HepG2 (cell line): Measurements from ENCODE around the gene EIF4E. TPM values are rescaled to one million over a fixed set of nuclear protein-coding genes. Genes with fewer than 3 reads are reported as not detected.

ENCODE experiments used
- AHR ChIP-seq: IDR thresholded peaks from 2 replicates; pipeline ENCODE4 v1.6.1; 2018; ENCODE audit warnings: missing genetic modification reagents, missing compliant biosample characterization
- ARNTL ChIP-seq: sonication (generic); formaldehyde crosslinking; IDR thresholded peaks from 2 replicates; pipeline ENCODE4 v1.4.0; 2020; ENCODE audit warnings: mild to moderate bottlenecking, missing genetic modification reagents
- DNMT3B ChIP-seq: conservative IDR thresholded peaks from 2 replicates; pipeline ENCODE4 v1.6.1; 2016; ENCODE audit warnings: missing biosample characterization, control low read depth
- EHMT2 ChIP-seq: fragments of 200-600 bp; sonication (generic); IDR thresholded peaks from 2 replicates; pipeline ENCODE4 v1.7.0; 2017; ENCODE audit warnings: antibody characterized with exemption, low read depth, low read length, borderline replicate concordance
- ELF4 ChIP-seq: sonication (generic); formaldehyde crosslinking; IDR thresholded peaks from 2 replicates; pipeline ENCODE4 v1.5.0; 2020; ENCODE audit warnings: missing genetic modification reagents, mild to moderate bottlenecking, moderate library complexity, borderline replicate concordance
- HHEX ChIP-seq: IDR thresholded peaks from 2 replicates; pipeline ENCODE4 v1.6.1; 2016; ENCODE audit warnings: control low read depth
- HOXD1 ChIP-seq: sonication (generic); formaldehyde crosslinking; IDR thresholded peaks from 2 replicates; pipeline ENCODE4 v1.5.0; 2020; ENCODE audit warnings: missing genetic modification reagents
- KDM5A ChIP-seq: fragments of 200-600 bp; sonication (generic); IDR thresholded peaks from 2 replicates; pipeline ENCODE4 v1.7.0; 2018; ENCODE audit warnings: antibody characterized with exemption, mild to moderate bottlenecking, low read length, borderline replicate concordance
- PPARG ChIP-seq: conservative IDR thresholded peaks from 2 replicates; pipeline ENCODE4 v1.6.1; 2016; ENCODE audit warnings: missing biosample characterization, missing genetic modification reagents
- PTBP1 ChIP-seq: fragments of 200-400 bp; formaldehyde crosslinking; IDR thresholded peaks from 2 replicates; pipeline ENCODE4 v1.6.1; 2018; ENCODE audit warnings: low read length, low read depth; ENCODE audit not compliant: poor library complexity, severe bottlenecking
- RAD21 ChIP-seq: fragments of 450-650 bp; formaldehyde crosslinking; IDR thresholded peaks from 2 replicates; pipeline ENCODE4 v1.5.0; 2020; ENCODE audit warnings: mild to moderate bottlenecking
- RBAK ChIP-seq: sonication (generic); formaldehyde crosslinking; IDR thresholded peaks from 2 replicates; pipeline ENCODE4 v1.5.1; 2020; ENCODE audit warnings: mild to moderate bottlenecking, missing genetic modification reagents
- SAFB2 ChIP-seq: sonication (generic); formaldehyde crosslinking; IDR thresholded peaks from 2 replicates; pipeline ENCODE4 v1.5.1; 2020; ENCODE audit warnings: missing genetic modification reagents, low read depth, mild to moderate bottlenecking, borderline replicate concordance
- SMAD3 ChIP-seq: sonication (generic); formaldehyde crosslinking; IDR thresholded peaks from 2 replicates; pipeline ENCODE4 v1.4.0; 2020; ENCODE audit warnings: missing genetic modification reagents
- SOX5 ChIP-seq: IDR thresholded peaks from 2 replicates; pipeline ENCODE4 v1.6.1; 2016; ENCODE audit warnings: borderline replicate concordance
- SP5 ChIP-seq: IDR thresholded peaks from 2 replicates; pipeline ENCODE4 v1.6.1; 2016; ENCODE audit warnings: low read depth, borderline replicate concordance
- ZEB1 ChIP-seq: IDR thresholded peaks from 2 replicates; pipeline ENCODE4 v1.6.1; 2012; ENCODE audit warnings: mild to moderate bottlenecking, low read depth, inconsistent platforms; ENCODE audit not compliant: insufficient replicate concordance
- ZFYVE20 ChIP-seq: sonication (generic); formaldehyde crosslinking; IDR thresholded peaks from 2 replicates; pipeline ENCODE4 v1.8.0; 2023; ENCODE audit warnings: low read depth, mild to moderate bottlenecking, moderate library complexity, missing genetic modification reagents, borderline replicate concordance
- ZNF10 ChIP-seq: sonication (generic); formaldehyde crosslinking; IDR thresholded peaks from 2 replicates; pipeline ENCODE4 v1.4.0; 2020; ENCODE audit warnings: mild to moderate bottlenecking, low read depth, missing genetic modification reagents, borderline replicate concordance
- ZNF160 ChIP-seq: sonication (generic); formaldehyde crosslinking; IDR thresholded peaks from 2 replicates; pipeline ENCODE4 v1.8.0; 2022; ENCODE audit warnings: mild to moderate bottlenecking, inconsistent platforms, missing genetic modification reagents
- ZNF275 ChIP-seq: sonication (generic); formaldehyde crosslinking; IDR thresholded peaks from 2 replicates; pipeline ENCODE4 v1.8.0; 2022; ENCODE audit warnings: missing genetic modification reagents, mild to moderate bottlenecking, inconsistent platforms, borderline replicate concordance
- ZNF441 ChIP-seq: sonication (generic); formaldehyde crosslinking; IDR thresholded peaks from 2 replicates; pipeline ENCODE4 v1.7.0; 2021; ENCODE audit warnings: missing genetic modification reagents, borderline replicate concordance
- ZNF547 ChIP-seq: sonication (generic); formaldehyde crosslinking; IDR thresholded peaks from 2 replicates; pipeline ENCODE4 v1.5.1; 2020; ENCODE audit warnings: mild to moderate bottlenecking, missing genetic modification reagents
- ZNF724P ChIP-seq: sonication (generic); formaldehyde crosslinking; IDR thresholded peaks from 2 replicates; pipeline ENCODE4 v1.8.0; 2022; ENCODE audit warnings: missing genetic modification reagents, borderline replicate concordance
- ZNF775 ChIP-seq: sonication (generic); formaldehyde crosslinking; IDR thresholded peaks from 2 replicates; pipeline ENCODE4 v1.4.0; 2020; ENCODE audit warnings: missing genetic modification reagents, mild to moderate bottlenecking, moderate library complexity, borderline replicate concordance
- polyA plus RNA-seq, 8 experiments: library from polyadenylated mRNA; depleted of rRNA in 3 of 8; stranded (reverse) in 7 of 8; unstranded in 1 of 8; fragments of >200 nt; fragmentation: Illumina TruSeq in 4 of 8; extraction: Trizol in 4 of 8; gene quantifications; 2 replicates each; pipeline versions ENCODE4 v1.2.1 to v1.2.3, GENCODE V29; 2011 to 2016; ENCODE audit warnings: low read depth in 4 of 8, missing spikeins in 1 of 8, mixed read lengths in 1 of 8; ENCODE audit not compliant: insufficient read depth in 1 of 8
- total RNA-seq, 5 experiments: library from RNA; depleted of rRNA; stranded (reverse); fragments of >200 nt; fragmentation: Illumina TruSeq; extraction: Trizol; gene quantifications; 2 replicates each; pipeline ENCODE4 v1.2.3, GENCODE V29; 2016; ENCODE audit warnings: low read depth in 1 of 5
- TF ChIP-seq, protein P1 (sequence below): IDR thresholded peaks from 2 replicates; pipeline ENCODE4 v1.6.1; 2016; ENCODE audit warnings: low read depth, borderline replicate concordance
- TF ChIP-seq, protein P2 (sequence below): sonication (generic); formaldehyde crosslinking; IDR thresholded peaks from 2 replicates; pipeline ENCODE4 v1.4.0; 2020; ENCODE audit warnings: missing genetic modification reagents

Gene EIF4E
- total and polyA plus RNA-seq, 2 of the 13 experiments (the other 11 are each of a cell fraction or from before 2014, with no cell fraction given) = 50.8 to 194 TPM

- no peak for TF ChIP-seq ARNTL
- TF ChIP-seq PTBP1 = no peak
- TF ChIP-seq ZNF724P (CRISPR knock-in tag) = peak; percentile 46; the same call in 1 of the 2 replicates
- no peak; the same call in 1 of the 2 replicates for TF ChIP-seq RAD21 (CRISPR knock-in tag)
- TF ChIP-seq SAFB2 (CRISPR knock-in tag) = 0 out of 2 replicates have a peak, but pooled peaks have one; percentile 15
- no peak for TF ChIP-seq SMAD3 (CRISPR knock-in tag)
- no peak for TF ChIP-seq ZNF775 (CRISPR knock-in tag)
- TF ChIP-seq, protein P1, sequence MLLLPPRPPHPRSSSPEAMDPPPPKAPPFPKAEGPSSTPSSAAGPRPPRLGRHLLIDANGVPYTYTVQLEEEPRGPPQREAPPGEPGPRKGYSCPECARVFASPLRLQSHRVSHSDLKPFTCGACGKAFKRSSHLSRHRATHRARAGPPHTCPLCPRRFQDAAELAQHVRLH (CRISPR knock-in tag) = no peak
- peak; percentile 23 for TF ChIP-seq ZEB1
- TF ChIP-seq SOX5 (CRISPR knock-in tag) = no peak
- 0 out of 2 replicates have a peak, but pooled peaks have one; percentile 57 for TF ChIP-seq HOXD1 (CRISPR knock-in tag)
- TF ChIP-seq RBAK (CRISPR knock-in tag) = no peak
- TF ChIP-seq ZFYVE20 (CRISPR knock-in tag) = peak; percentile 72; the same call in 1 of the 2 replicates
- TF ChIP-seq HHEX = no peak
- TF ChIP-seq DNMT3B (CRISPR knock-in tag) = no peak
- TF ChIP-seq ZNF275 (CRISPR knock-in tag) = no peak
- peak; percentile 68; the same call in 1 of the 2 replicates for TF ChIP-seq ZNF160
- TF ChIP-seq PPARG (CRISPR knock-in tag) = no peak
- no peak for TF ChIP-seq EHMT2
- no peak for TF ChIP-seq ZNF10 (CRISPR knock-in tag)
- TF ChIP-seq ZNF441 (CRISPR knock-in tag) = no peak; the same call in 1 of the 2 replicates
- no peak; the same call in 1 of the 2 replicates for TF ChIP-seq SP5 (CRISPR knock-in tag)
- TF ChIP-seq ELF4 (CRISPR knock-in tag) = no peak
- 0 out of 2 replicates have a peak, but pooled peaks have one; percentile 66 for TF ChIP-seq ZNF547 (CRISPR knock-in tag)
- TF ChIP-seq, protein P2, sequence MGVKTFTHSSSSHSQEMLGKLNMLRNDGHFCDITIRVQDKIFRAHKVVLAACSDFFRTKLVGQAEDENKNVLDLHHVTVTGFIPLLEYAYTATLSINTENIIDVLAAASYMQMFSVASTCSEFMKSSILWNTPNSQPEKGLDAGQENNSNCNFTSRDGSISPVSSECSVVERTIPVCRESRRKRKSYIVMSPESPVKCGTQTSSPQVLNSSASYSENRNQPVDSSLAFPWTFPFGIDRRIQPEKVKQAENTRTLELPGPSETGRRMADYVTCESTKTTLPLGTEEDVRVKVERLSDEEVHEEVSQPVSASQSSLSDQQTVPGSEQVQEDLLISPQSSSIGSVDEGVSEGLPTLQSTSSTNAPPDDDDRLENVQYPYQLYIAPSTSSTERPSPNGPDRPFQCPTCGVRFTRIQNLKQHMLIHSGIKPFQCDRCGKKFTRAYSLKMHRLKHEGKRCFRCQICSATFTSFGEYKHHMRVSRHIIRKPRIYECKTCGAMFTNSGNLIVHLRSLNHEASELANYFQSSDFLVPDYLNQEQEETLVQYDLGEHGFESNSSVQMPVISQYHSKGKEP (CRISPR knock-in tag) = no peak
- TF ChIP-seq AHR (CRISPR knock-in tag) = no peak
- TF ChIP-seq KDM5A = peak; percentile 78; the same call in 1 of the 2 replicates
Measured at GRCh38 chr4:98928505-98929340, at the start of gene EIF4E (continued).
